NOMO-1 (cell line): Measurements from ENCODE around the gene SKIC3.

Experiments used
- DNase-seq, 2 experiments: peaks; one replicate each; lab custom pipeline; 2025; ENCODE audit not compliant: unreplicated experiment in 2 of 2; lab: John Stamatoyannopoulos, UW

The SKIC3 gene

GRCh38 chr5:95532415-95532814 is 22.4 kb downstream of the SKIC3 start:
- DNase-seq: no peak

DNA sequence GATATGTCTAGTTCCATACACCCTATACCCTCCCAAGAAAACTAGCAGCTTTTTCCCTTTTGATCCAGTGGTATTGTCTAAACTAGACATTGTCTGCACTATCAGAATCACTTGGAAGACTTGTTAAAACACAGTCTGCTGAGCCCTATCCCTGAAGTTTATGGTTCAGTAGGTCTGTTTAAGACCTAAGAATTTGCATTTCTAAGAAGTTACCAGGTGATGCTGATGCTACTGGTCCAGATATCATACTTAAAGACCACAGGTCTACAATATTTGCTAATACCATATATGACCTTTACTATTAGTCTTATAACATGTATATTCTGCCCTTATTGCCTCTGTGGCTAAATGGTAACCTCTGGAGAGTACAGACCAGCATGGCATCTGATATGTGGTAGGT is 23.3 kb downstream of the SKIC3 start:
- DNase-seq: no peak

DNA sequence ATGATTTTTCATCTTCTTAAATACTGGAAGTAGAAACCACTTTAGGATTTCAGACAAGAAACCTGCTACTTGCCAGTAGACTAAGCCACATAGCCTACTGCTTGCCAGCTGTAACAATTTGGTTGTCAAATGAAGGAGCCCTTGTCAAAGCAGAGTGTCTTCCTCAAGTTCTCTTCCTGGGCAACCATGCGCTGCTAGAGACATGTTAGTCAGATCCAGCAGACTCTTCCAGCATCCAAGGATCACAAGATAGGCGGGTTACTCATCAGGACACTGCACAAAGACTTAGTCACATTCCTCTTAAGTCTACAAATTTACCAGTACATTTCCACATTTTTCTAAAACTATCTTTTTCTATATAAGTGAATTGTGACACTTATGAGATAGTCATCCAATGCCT is 24.4 kb downstream of the SKIC3 start:
- DNase-seq: no peak

DNA sequence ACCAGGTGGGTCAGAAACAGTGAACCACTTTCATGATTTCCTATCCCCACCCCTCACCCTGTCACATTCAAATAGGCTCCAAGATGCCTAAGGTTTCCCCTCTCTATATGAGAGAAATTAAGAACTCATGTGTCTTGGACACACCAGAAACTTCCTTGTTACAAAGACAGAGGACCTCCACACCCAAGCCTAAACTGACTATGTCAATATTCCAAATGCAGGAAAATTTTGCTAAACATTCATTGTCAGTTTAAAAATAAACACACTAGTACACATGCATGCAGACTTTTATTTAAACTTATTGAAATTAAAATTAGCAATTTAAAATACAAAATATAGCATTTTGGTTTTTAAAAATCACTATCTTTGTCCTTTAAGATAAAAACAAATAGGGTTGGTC is 26.2 kb downstream of the SKIC3 start:
- DNase-seq: no peak

GRCh38 chr5:95526871-95527270 is 27.9 kb downstream of the SKIC3 start:
- DNase-seq: no peak

DNA sequence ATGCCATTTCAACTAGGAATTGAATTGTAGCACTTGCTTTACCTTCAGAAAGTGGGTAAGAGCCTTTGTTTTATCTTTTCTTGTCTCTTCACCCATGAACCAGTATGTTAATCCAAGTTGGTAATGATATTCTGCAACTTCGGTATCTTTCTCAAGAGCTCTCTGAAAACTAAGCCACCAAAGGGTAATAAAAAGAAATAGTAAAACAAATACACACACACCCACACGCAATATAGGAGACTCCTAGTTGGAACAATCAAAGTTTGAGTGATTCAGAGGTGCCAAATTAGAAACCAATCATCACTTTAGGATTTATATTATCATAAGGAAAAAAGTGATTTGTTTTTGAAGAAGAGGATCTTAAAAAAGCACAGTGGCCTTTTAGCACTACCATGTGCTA is 30.4 kb downstream of the SKIC3 start:
- DNase-seq: no peak

DNA sequence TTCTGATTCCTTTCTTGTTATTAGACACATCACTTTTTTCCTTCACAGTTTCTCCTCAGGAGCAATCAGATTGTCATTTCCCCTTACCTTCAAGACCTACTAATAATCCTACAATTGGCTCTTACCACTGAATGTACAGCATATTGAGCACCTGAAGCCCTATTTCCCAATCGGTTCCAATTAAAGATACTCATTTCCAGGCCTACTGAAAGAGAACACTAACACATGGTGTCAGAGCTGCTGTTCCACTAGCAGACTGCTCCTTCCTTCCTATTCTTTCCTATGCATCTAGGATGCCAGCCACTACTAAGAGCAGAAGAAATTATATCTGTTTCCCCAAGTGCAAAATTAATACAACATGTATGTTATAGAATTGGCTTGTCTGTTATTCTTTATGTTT is 34.6 kb downstream of the SKIC3 start:
- no peak for DNase-seq

DNA sequence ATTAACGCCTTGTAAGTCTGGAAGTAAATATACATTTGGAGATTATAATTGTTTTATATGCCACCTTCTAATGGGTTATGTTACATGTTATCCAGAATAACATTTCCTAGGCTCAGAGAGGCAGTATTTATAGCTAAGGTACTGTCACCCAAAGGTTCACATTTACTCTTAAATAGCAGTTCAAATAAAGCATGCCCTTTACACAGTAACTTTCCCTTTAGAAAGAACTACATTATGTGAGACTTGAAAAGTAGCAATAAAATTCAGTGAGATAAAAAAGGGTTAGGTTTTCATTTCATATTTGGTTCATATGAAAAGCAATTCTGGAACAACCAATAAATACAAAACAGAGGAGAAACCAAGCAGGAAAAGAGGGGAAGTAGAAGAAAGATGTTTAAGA is 35.1 kb downstream of the SKIC3 start:
- DNase-seq: no peak

DNA sequence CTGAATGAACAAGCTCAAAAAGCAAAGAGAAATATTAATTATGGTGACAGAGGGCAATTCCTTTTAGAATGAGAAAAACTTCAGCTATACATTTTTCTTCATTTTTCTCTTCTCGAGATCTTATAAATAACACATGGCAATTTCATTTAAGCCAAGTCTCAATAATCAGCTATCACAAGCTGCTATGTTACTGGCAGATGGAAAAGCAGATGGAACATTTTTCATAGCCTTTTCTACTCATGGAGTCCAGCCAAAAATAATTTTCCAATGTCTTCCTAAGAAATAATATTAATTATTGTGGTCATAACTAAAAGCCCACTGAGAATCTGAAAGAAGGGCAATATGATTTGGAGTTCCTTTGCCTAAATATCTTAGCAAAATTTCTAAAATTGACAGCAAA is 35.6 kb downstream of the SKIC3 start:
- DNase-seq: no peak

GRCh38 chr5:95518417-95518816 is 36.4 kb downstream of the SKIC3 start:
- DNase-seq: no peak

DNA sequence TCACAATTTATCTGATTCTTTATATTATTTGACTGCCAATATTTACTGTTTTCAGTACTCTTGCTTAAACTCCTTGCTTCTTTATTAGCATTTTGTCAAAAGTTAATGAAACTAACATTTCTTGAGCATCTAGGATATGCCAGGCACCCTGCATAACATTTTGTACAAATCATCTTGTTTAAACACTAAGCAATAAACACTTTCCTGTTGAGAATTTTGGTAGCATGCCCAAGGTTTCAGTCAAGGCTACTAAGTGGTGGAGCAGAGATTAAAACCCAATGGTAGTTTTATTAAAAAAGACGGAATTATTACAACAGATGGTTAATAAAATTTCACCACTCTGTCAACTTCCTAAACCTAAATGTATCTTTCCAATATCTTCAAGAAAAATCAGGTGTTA is 43.2 kb downstream of the SKIC3 start:
- no peak for DNase-seq

DNA sequence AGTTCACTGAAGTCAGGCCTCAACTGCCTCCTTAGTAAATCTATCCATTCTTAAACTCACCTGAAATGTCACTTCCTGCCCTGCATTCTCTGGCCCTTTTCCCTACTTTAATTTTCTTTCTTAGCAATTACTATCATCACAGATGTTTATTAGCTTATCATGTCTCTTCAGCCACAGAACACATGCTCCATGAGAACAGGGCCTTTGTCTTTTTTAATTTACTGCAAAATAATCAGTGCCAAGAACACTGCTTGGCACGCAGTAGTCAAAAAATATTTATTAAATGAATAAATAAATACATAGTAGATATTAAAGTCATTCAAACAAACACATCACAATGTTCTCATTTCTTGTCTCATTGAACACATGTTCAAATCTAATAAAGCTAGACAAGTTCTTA is 46.2 kb downstream of the SKIC3 start:
- DNase-seq: no peak
